Mesendoderm (in vitro differentiated cells): ENCODE results near the gene ANGPT4.

Experiments
- DNase-seq: peaks from one replicate; pipeline ENCODE4 v3.0.0; 2013
- H2AK5ac ChIP-seq: 2 replicates; pipeline ENCODE4 v1.6.1; 2013; ENCODE audit warnings: low read length, inconsistent platforms
- H2BK120ac ChIP-seq: 2 replicates; pipeline ENCODE4 v1.6.1; 2013; ENCODE audit warnings: low read depth, mild to moderate bottlenecking, low read length, moderate library complexity, mixed read lengths
- H2BK15ac ChIP-seq: replicated peaks from 2 replicates; pipeline ENCODE4 v1.6.1; 2013; ENCODE audit warnings: low read depth, mild to moderate bottlenecking, moderate library complexity
- H2BK5ac ChIP-seq: 2 replicates; pipeline ENCODE4 v1.6.1; 2013; ENCODE audit warnings: low read length, inconsistent platforms
- H3K18ac ChIP-seq: 2 replicates; pipeline ENCODE4 v1.6.1; 2013; ENCODE audit warnings: mild to moderate bottlenecking, low read length, mixed read lengths
- H3K23ac ChIP-seq: one replicate; pipeline ENCODE4 v1.6.1; 2013; ENCODE audit warnings: low read length
- H3K27ac ChIP-seq: 2 replicates; pipeline ENCODE4 v1.5.1; 2013; ENCODE audit warnings: low read depth, mild to moderate bottlenecking, inconsistent platforms, low read length, moderate library complexity
- H3K27me3 ChIP-seq: 2 replicates; pipeline ENCODE4 v1.6.1; 2013; ENCODE audit warnings: low read length, control low read depth, mild to moderate bottlenecking, inconsistent platforms; ENCODE audit not compliant: insufficient read depth, poor library complexity
- H3K36me3 ChIP-seq: 2 replicates; pipeline ENCODE4 v1.6.1; 2013; ENCODE audit warnings: low read length, inconsistent platforms; ENCODE audit not compliant: control insufficient read depth, insufficient read depth
- H3K4ac ChIP-seq: one replicate; pipeline ENCODE4 v1.6.1; 2013; ENCODE audit warnings: low read depth, mild to moderate bottlenecking, low read length, moderate library complexity
- H3K4me1 ChIP-seq: 2 replicates; pipeline ENCODE4 v1.6.1; 2013; ENCODE audit warnings: low read depth, low read length, inconsistent platforms; ENCODE audit not compliant: control insufficient read depth
- H3K4me2 ChIP-seq: 2 replicates; pipeline ENCODE4 v1.6.1; 2013; ENCODE audit warnings: low read length
- H3K4me3 ChIP-seq: 2 replicates; pipeline ENCODE4 v1.5.1; 2013; ENCODE audit warnings: mild to moderate bottlenecking, low read length
- H3K56ac ChIP-seq: one replicate; pipeline ENCODE4 v1.6.1; 2013; ENCODE audit warnings: low read length
- H3K79me1 ChIP-seq: 2 replicates; pipeline ENCODE4 v1.6.1; 2013; ENCODE audit warnings: low read length, inconsistent platforms
- H3K79me2 ChIP-seq: 2 replicates; pipeline ENCODE4 v1.6.1; 2013; ENCODE audit warnings: mild to moderate bottlenecking, low read length; ENCODE audit not compliant: control insufficient read depth, insufficient read depth
- H3K9ac ChIP-seq: 2 replicates; pipeline ENCODE4 v1.6.1; 2013; ENCODE audit warnings: low read length, inconsistent platforms
- H4K5ac ChIP-seq: one replicate; pipeline ENCODE4 v1.6.1; 2013; ENCODE audit warnings: low read length
- H4K8ac ChIP-seq: one replicate; pipeline ENCODE4 v1.6.1; 2013; ENCODE audit warnings: low read depth, mild to moderate bottlenecking, control low read depth, low read length, moderate library complexity
- WGBS: extraction: QIAGEN DNeasy Blood & Tissue Kit; methylation state at CpG from one replicate; pipeline ENCODE4 v1.1.7; 2013; ENCODE audit warnings: low lambda C conversion rate, missing lambda C conversion rate; ENCODE audit not compliant: insufficient coverage; ENCODE audit errors: extremely low coverage; 5-methylcytosine and 5-hydroxymethylcytosine counted together

The ANGPT4 gene

GRCh38 chr20:890666-891057 lies 25.5 kb downstream of the ANGPT4 start:
- Histone ChIP-seq H3K56ac (no peak overlapping the region), H4K5ac (no peak overlapping the region), H3K27me3 (no peaks in the 10 kb centered on the region), H3K27ac (no peak overlapping the region), H3K36me3 (no peaks in the 10 kb centered on the region), H2BK15ac (no peak overlapping the region), H3K4me3 (no peak overlapping the region), H2BK120ac (no peak overlapping the region), H3K79me2 (no peaks in the 10 kb centered on the region), H4K8ac (no peak overlapping the region), H3K4ac (no peak overlapping the region), H2BK5ac (no peak overlapping the region), H3K4me2 (no peak overlapping the region), H2AK5ac (no peak overlapping the region), H3K79me1 (no peaks in the 10 kb centered on the region), H3K4me1 (no peaks in the 10 kb centered on the region), H3K18ac (no peak overlapping the region), H3K23ac (no peak overlapping the region), H3K9ac (no peak overlapping the region)
- no peak for DNase-seq
- no CpG with 5 or more reads among the region's 6 CpGs for WGBS

GRCh38 chr20:889932-890463 lies 26.1 kb downstream of the ANGPT4 start:
- Histone ChIP-seq H3K27me3 (no peaks in the 10 kb centered on the region), H2BK5ac (no peak overlapping the region), H3K4me1 (no peaks in the 10 kb centered on the region), H3K23ac (no peak overlapping the region), H3K56ac (no peak overlapping the region), H3K27ac (no peak overlapping the region), H4K5ac (no peak overlapping the region), H3K9ac (no peak overlapping the region), H3K4ac (no peak overlapping the region), H3K79me2 (no peaks in the 10 kb centered on the region), H4K8ac (no peak overlapping the region), H3K4me2 (no peak overlapping the region), H2AK5ac (no peak overlapping the region), H3K18ac (no peak overlapping the region), H2BK120ac (no peak overlapping the region), H3K4me3 (no peak overlapping the region), H3K79me1 (no peaks in the 10 kb centered on the region), H2BK15ac (no peak overlapping the region), H3K36me3 (no peaks in the 10 kb centered on the region)
- no CpG with 5 or more reads among the region's 10 CpGs for WGBS
- no peak for DNase-seq

GRCh38 chr20:889106-889505 lies 27.0 kb downstream of the ANGPT4 start:
- H3K23ac ChIP-seq = no peak overlapping the region
- H3K36me3 ChIP-seq = no peaks in the 10 kb centered on the region
- no peak overlapping the region for H3K4ac ChIP-seq
- H3K4me2 ChIP-seq = no peak overlapping the region
- H3K79me1 ChIP-seq = no peaks in the 10 kb centered on the region
- H3K79me2 ChIP-seq = no peaks in the 10 kb centered on the region
- no CpG with 5 or more reads among the region's 5 CpGs for WGBS
- no peak overlapping the region for H3K18ac ChIP-seq
- H3K4me1 ChIP-seq = no peaks in the 10 kb centered on the region
- H2BK5ac ChIP-seq = no peak overlapping the region
- H2AK5ac ChIP-seq = no peak overlapping the region
- no peak for DNase-seq
- no peaks in the 10 kb centered on the region for H3K27me3 ChIP-seq
- H2BK15ac ChIP-seq = no peak overlapping the region
- no peak overlapping the region for H3K4me3 ChIP-seq
- H4K8ac ChIP-seq = no peak overlapping the region
- no peak overlapping the region for H2BK120ac ChIP-seq
- no peak overlapping the region for H4K5ac ChIP-seq
- no peak overlapping the region for H3K56ac ChIP-seq
- H3K9ac ChIP-seq = no peak overlapping the region
- no peak overlapping the region for H3K27ac ChIP-seq

- no peak overlapping the region for H3K4ac ChIP-seq
- no peak overlapping the region for H2BK15ac ChIP-seq
- WGBS = no CpG with 5 or more reads among the region's 2 CpGs
- DNase-seq = no peak
- no peaks in the 10 kb centered on the region for H3K27me3 ChIP-seq
- H3K79me1 ChIP-seq = no peaks in the 10 kb centered on the region
- H3K9ac ChIP-seq = no peak overlapping the region
- H4K8ac ChIP-seq = no peak overlapping the region
- no peaks in the 10 kb centered on the region for H3K36me3 ChIP-seq
- H3K4me3 ChIP-seq = no peak overlapping the region
- no peak overlapping the region for H3K4me2 ChIP-seq
- H4K5ac ChIP-seq = no peak overlapping the region
- no peak overlapping the region for H3K18ac ChIP-seq
- H2BK5ac ChIP-seq = no peak overlapping the region
- H3K56ac ChIP-seq = no peak overlapping the region
- H3K4me1 ChIP-seq = no peaks in the 10 kb centered on the region
- no peak overlapping the region for H2BK120ac ChIP-seq
- H3K27ac ChIP-seq = no peak overlapping the region
- no peaks in the 10 kb centered on the region for H3K79me2 ChIP-seq
- no peak overlapping the region for H2AK5ac ChIP-seq
- H3K23ac ChIP-seq = no peak overlapping the region
Observed at GRCh38 chr20:888057-888456, 28.1 kb downstream of the ANGPT4 start.

- Histone ChIP-seq H3K27me3 (no peaks in the 10 kb centered on the region), H4K8ac (no peak overlapping the region), H3K18ac (no peak overlapping the region), H3K4me1 (no peaks in the 10 kb centered on the region), H3K4me3 (no peak overlapping the region), H3K79me2 (no peaks in the 10 kb centered on the region), H4K5ac (no peak overlapping the region), H2BK15ac (no peak overlapping the region), H3K4me2 (no peak overlapping the region), H3K27ac (no peak overlapping the region), H2BK120ac (no peak overlapping the region), H2AK5ac (no peak overlapping the region), H3K56ac (no peak overlapping the region), H2BK5ac (no peak overlapping the region), H3K4ac (no peak overlapping the region), H3K79me1 (no peaks in the 10 kb centered on the region), H3K23ac (no peak overlapping the region), H3K36me3 (no peaks in the 10 kb centered on the region), H3K9ac (no peak overlapping the region)
- WGBS = no CpG with 5 or more reads among the region's 2 CpGs
- no peak for DNase-seq
Observed at GRCh38 chr20:887137-887536, 29.0 kb downstream of the ANGPT4 start.
